Naive B cell (primary cell): ENCODE measurements around the gene ZNF75A. TPM values are rescaled to one million over a fixed set of nuclear protein-coding genes. Genes with fewer than 3 reads are reported as not detected.

Experiments used
- ATAC-seq, 2 donors: fragments of 150-1000 bp; cut with Tn5 transposase; 2 replicates each; pipeline ENCODE4 v1.10.0; 2021; ENCODE audit warnings: low read depth in 2 of 2, mild to moderate bottlenecking in 2 of 2, moderate library complexity in 2 of 2
- DNase-seq: peaks from one replicate; pipeline ENCODE4 v3.0.0; 2022
- H3K27ac Mint-ChIP-seq, 6 donors: one replicate each; pipeline ENCODE4 v1.8.0; 2020 to 2022; ENCODE audit warnings: mild to moderate bottlenecking in 6 of 6, mixed read lengths in 6 of 6, moderate library complexity in 5 of 6, inconsistent platforms in 2 of 6
- H3K27me3 Mint-ChIP-seq, 3 donors: one replicate each; pipeline ENCODE4 v1.8.0; 2021 to 2022; ENCODE audit warnings: mixed read lengths in 3 of 3, mild to moderate bottlenecking in 1 of 3
- H3K36me3 Mint-ChIP-seq, 2 donors: one replicate each; pipeline ENCODE4 v1.8.0; 2020 to 2022; ENCODE audit warnings: mixed read lengths in 2 of 2, inconsistent platforms in 1 of 2, mild to moderate bottlenecking in 1 of 2
- H3K4me1 Mint-ChIP-seq, 3 donors: one replicate each; pipeline ENCODE4 v1.8.0; 2020 to 2022; ENCODE audit warnings: mixed read lengths in 3 of 3, inconsistent platforms in 1 of 3, mild to moderate bottlenecking in 1 of 3, moderate library complexity in 1 of 3
- H3K4me3 Mint-ChIP-seq, 8 donors: one replicate each; pipeline ENCODE4 v1.8.0; 2020 to 2022; ENCODE audit warnings: mild to moderate bottlenecking in 8 of 8, mixed read lengths in 8 of 8, moderate library complexity in 8 of 8, inconsistent platforms in 2 of 8
- H3K9me3 Mint-ChIP-seq, 7 donors: one replicate each; pipeline ENCODE4 v1.8.0; 2020 to 2022; ENCODE audit warnings: mixed read lengths in 7 of 7, mild to moderate bottlenecking in 5 of 7, inconsistent platforms in 2 of 7, moderate library complexity in 1 of 7
- polyA plus RNA-seq, 6 donors: library from polyadenylated mRNA; unstranded; fragments of 300-500 nt; fragmentation: Illumina TruSeq; gene quantifications; one replicate each; pipeline ENCODE4 v1.2.3, GENCODE V29; 2021; ENCODE audit warnings: low read depth in 6 of 6

Gene ZNF75A
- polyA plus RNA-seq, 6 donors from 2014 or later: 22.4 to 59.6 (median 30.6) TPM

DNA sequence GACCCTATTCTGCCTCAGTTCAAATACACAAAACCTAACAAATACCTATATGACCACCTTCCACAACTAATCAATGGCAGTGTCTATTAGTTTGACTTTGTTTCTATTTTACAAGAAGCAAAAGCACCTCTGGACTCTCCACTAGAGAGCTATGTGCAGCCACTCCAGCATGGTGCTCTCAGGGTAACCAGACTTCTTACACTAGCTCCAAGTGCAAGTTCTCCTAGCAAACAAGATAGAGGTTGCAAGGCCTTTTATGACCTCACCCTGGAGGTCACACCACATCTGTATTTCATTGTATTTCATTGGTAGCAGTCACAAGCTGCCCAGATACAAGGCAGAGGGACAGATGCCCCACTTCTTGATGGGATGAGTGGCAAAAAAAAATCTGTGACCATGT lies 30.4 kb upstream of the ZNF75A start:
- no peak for DNase-seq
- Mint-ChIP-seq H3K27me3 (no peaks in the 10 kb centered on the region), H3K4me3 (no peak overlapping the region), H3K27ac (peak overlapping the region in 1 of 6 donors; percentile 47), H3K36me3 (no peaks in the 10 kb centered on the region), H3K9me3 (peaks cover 0 to 2% (median 0%) of the 10 kb centered on the region in 7 donors), H3K4me1 (peaks cover 0 to 3% (median 0%) of the 10 kb centered on the region in 3 donors)
- ATAC-seq: no peak

- ATAC-seq (no peak), DNase-seq (no peak)
- no peaks in the 10 kb centered on the region for H3K27me3 Mint-ChIP-seq
- H3K9me3 Mint-ChIP-seq: peaks cover 0 to 2% (median 0%) of the 10 kb centered on the region in 7 donors
- H3K4me3 Mint-ChIP-seq: peak overlapping the region in 1 of 8 donors; percentile 24
- H3K4me1 Mint-ChIP-seq: peaks cover 0 to 3% (median under 1%) of the 10 kb centered on the region in 3 donors
- no peaks in the 10 kb centered on the region for H3K36me3 Mint-ChIP-seq
- H3K27ac Mint-ChIP-seq: no peak overlapping the region
These were observed 28.6 kb upstream of the ZNF75A start for GRCh38 chr16:3276679-3277078.

- Mint-ChIP-seq H3K9me3 (peaks cover 0 to 2% (median 0%) of the 10 kb centered on the region in 7 donors), H3K36me3 (peaks cover 0 to 4% of the 10 kb centered on the region in 2 donors), H3K4me3 (peak overlapping the region; percentile 42 to 98 (median 90)), H3K27ac (peak overlapping the region in 1 of 6 donors; percentile 28), H3K4me1 (peaks cover 29 to 36% (median 32%) of the 10 kb centered on the region in 3 donors), H3K27me3 (no peaks in the 10 kb centered on the region)
- DNase-seq (no peak), ATAC-seq (no peak)
These were observed 24.0 kb upstream of the ZNF75A start for GRCh38 chr16:3281222-3281820.

DNA sequence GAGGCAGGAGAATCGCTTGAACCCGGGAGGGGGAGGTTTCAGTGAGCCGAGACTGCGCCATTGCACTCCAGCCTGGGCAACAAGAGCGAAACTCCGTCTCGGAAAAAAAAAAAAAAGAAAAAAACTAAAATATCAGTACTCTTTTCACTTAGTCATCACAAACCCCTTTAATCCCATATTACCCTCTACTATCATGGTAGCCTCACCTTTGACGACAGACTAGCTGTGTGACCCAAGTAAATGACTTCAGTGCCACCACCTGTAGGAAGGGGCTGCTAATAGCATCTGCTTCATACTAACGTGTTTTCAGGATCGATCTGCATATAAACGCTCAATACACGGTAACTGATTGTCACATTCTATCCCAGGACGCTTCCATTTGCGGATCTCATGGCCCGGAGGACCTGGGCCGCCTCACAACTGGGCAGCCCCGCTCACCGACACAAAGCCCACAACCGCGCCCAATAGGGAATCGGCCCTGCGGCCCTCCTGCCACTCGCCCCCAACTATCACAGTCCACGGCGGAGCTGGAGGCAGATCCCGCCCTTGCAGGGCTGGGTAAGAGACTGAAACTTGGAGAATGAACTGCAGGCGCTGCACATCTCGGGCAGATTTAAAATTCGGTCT lies 23.1 kb upstream of the ZNF75A start:
- Mint-ChIP-seq H3K4me3 (peak overlapping the region; percentile 88 to 98 (median 96)), H3K4me1 (peaks cover 29 to 43% (median 32%) of the 10 kb centered on the region in 3 donors), H3K27me3 (no peaks in the 10 kb centered on the region), H3K27ac (peak overlapping the region in 5 of 6 donors; percentile 73 to 99 (median 98)), H3K9me3 (peaks cover 0 to 2% (median 0%) of the 10 kb centered on the region in 7 donors), H3K36me3 (peaks cover 0 to 4% of the 10 kb centered on the region in 2 donors)
- DNase-seq (no peak), ATAC-seq (peak; percentile 7 to 13)

GRCh38 chr16:3282730-3283542 lies 22.4 kb upstream of the ZNF75A start, which contains the start of gene ZNF263:
Gene ZNF263, plus strand, starts transcription at chr16:3283491. Its CDS starts 328 bp downstream, at chr16:3283819.
- ATAC-seq (peak; percentile 84 to 86), DNase-seq (peak; percentile 93)
- Mint-ChIP-seq H3K36me3 (peaks cover under 1 to 4% of the 10 kb centered on the region in 2 donors), H3K27me3 (no peaks in the 10 kb centered on the region), H3K27ac (peak within 1 kb of the TSS; percentile 97 to 99 (median 99)), H3K4me1 (peaks cover 29 to 43% (median 32%) of the 10 kb centered on the region in 3 donors), H3K4me3 (peak within 1 kb of the TSS; percentile 88 to 98 (median 96)), H3K9me3 (peaks cover 0 to 4% (median 0%) of the 10 kb centered on the region in 7 donors)

DNA sequence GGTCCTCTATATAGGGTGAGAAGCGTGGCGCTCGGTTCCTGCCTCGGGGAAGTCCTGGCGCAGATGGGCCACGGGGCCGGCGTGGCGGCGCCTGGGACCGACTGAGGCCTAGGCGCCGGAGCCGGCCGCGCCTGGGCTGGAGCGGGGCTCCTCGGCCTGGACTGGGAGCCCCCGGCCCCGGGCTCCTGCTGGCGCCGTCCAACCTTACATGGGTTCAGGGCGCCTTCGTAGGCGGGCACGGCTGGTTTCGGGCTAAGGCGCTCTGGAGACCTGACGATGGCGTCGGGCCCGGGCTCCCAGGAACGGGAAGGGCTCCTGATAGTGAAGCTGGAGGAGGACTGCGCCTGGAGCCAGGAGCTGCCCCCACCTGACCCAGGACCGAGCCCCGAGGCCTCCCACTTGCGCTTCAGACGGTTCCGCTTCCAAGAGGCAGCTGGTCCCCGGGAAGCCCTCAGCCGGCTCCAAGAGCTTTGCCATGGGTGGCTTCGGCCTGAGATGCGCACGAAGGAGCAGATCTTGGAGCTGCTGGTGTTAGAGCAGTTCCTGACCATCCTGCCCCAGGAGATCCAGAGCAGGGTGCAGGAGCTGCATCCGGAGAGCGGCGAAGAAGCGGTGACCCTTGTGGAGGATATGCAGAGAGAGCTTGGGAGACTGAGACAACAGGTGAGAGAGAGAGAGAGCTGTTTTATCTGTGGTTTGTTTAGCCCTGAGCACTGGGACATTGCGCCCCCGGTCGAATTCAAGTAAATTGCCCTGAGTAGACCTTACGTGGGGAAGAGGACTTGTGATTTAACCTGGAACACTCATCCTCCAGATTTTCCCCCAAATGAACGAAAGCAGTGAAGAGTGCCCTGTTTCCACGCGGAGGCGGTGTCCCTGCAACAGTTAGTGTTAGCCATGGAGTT lies 21.5 kb upstream of the ZNF75A start:
- Mint-ChIP-seq H3K4me3 (peak overlapping the region; percentile 88 to 98 (median 96)), H3K27ac (peak overlapping the region; percentile 97 to 99 (median 99)), H3K4me1 (peaks cover 29 to 43% (median 32%) of the 10 kb centered on the region in 3 donors), H3K36me3 (peaks cover 4 to 7% of the 10 kb centered on the region in 2 donors), H3K9me3 (peaks cover 0 to 11% (median 0%) of the 10 kb centered on the region in 7 donors), H3K27me3 (no peaks in the 10 kb centered on the region)
- DNase-seq (no peak), ATAC-seq (no peak)

DNA sequence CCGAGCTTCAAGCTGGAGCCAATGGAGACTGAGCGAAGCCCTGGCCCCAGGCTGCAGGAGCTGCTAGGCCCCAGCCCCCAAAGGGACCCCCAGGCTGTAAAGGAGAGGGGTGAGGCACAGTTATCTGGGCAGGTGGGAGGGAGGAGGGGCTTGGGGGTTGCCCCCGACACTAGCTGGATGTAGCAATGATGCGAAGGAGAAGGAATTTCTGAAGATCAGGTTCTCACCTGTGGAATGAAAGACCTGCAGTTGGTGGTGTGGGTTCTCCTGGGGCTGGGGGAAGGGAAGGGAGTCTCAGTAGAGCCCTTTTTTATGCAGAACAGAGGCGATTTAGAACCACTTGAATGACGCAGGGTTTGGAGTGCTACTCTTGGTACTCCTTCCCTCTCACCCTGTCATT lies 20.2 kb upstream of the ZNF75A start:
- no peak for ATAC-seq
- no peak for DNase-seq
- H3K4me3 Mint-ChIP-seq: peak overlapping the region in 6 of 8 donors; percentile 88 to 98 (median 94)
- no peaks in the 10 kb centered on the region for H3K27me3 Mint-ChIP-seq
- H3K9me3 Mint-ChIP-seq: peaks cover 0 to 23% (median 10%) of the 10 kb centered on the region in 7 donors
- H3K27ac Mint-ChIP-seq: peak overlapping the region in 1 of 6 donors; percentile 30
- peaks cover 10 to 14% of the 10 kb centered on the region in 2 donors for H3K36me3 Mint-ChIP-seq
- H3K4me1 Mint-ChIP-seq: peaks cover 29 to 43% (median 32%) of the 10 kb centered on the region in 3 donors

DNA sequence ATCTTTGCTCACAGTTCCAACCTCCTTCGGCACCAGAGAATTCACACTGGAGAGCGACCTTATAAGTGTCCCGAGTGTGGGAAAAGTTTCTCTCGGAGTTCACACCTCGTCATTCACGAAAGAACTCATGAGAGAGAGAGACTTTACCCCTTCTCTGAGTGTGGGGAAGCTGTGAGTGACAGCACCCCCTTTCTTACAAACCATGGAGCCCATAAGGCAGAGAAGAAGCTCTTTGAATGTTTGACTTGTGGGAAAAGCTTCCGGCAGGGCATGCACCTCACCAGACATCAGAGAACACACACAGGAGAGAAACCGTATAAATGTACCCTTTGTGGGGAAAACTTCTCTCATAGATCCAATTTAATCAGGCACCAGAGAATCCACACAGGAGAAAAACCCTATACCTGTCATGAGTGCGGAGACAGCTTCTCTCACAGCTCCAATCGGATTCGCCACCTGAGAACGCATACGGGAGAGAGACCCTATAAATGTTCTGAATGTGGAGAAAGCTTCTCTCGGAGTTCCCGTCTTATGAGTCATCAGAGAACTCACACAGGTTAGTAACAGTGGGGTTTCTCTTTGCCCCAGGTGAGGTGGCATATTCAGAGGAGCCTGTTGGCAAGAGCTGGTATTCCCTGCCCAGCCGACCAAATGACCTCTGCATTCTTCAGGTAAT lies 15.2 kb upstream of the ZNF75A start:
- Mint-ChIP-seq H3K4me3 (peak overlapping the region in 2 of 8 donors; percentile 30 to 35), H3K4me1 (peaks cover 14 to 44% (median 23%) of the 10 kb centered on the region in 3 donors), H3K27ac (peak overlapping the region in 1 of 6 donors; percentile 70), H3K9me3 (peaks cover 5 to 55% (median 36%) of the 10 kb centered on the region in 7 donors), H3K27me3 (no peaks in the 10 kb centered on the region), H3K36me3 (peaks cover 30 to 45% of the 10 kb centered on the region in 2 donors)
- ATAC-seq (no peak), DNase-seq (no peak)

GRCh38 chr16:3292604-3293003 lies 12.7 kb upstream of the ZNF75A start:
- Mint-ChIP-seq H3K27ac (peak overlapping the region in 1 of 6 donors; percentile 49), H3K27me3 (no peaks in the 10 kb centered on the region), H3K9me3 (peaks cover 5 to 63% (median 46%) of the 10 kb centered on the region in 7 donors), H3K4me3 (peak overlapping the region in 1 of 8 donors; percentile 30), H3K4me1 (peaks cover 16 to 28% (median 22%) of the 10 kb centered on the region in 3 donors), H3K36me3 (peaks cover 31 to 57% of the 10 kb centered on the region in 2 donors)
- ATAC-seq (no peak), DNase-seq (no peak)

- no peak overlapping the region for H3K27ac Mint-ChIP-seq
- DNase-seq (no peak), ATAC-seq (no peak)
- H3K4me1 Mint-ChIP-seq: peaks cover 16 to 28% (median 25%) of the 10 kb centered on the region in 3 donors
- no peak overlapping the region for H3K4me3 Mint-ChIP-seq
- no peaks in the 10 kb centered on the region for H3K27me3 Mint-ChIP-seq
- peaks cover 10 to 55% (median 42%) of the 10 kb centered on the region in 7 donors for H3K9me3 Mint-ChIP-seq
- H3K36me3 Mint-ChIP-seq: peaks cover 42 to 57% of the 10 kb centered on the region in 2 donors
These were observed 10.1 kb upstream of the ZNF75A start for GRCh38 chr16:3295209-3295608.

DNA sequence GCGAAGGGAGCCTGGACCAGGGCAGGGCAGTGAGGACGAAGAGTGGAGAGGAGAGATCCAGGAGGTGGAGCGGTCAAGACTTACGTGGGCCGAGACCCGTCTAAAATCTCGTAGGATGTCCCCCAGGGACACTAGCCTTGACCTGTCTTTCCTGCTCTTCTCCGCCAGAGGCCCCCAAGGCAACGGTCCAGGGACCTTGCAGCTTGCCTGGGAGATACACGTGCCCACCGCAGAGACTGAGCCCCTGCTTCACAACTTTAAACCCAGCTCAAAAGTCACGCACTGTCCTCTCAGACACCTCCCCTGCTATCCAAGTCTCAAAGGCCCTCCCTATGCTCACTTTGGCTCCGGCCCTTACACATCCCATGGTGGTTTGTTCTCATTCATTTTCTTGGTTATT lies 9.5 kb upstream of the ZNF75A start:
- peak overlapping the region in 1 of 8 donors; percentile 32 for H3K4me3 Mint-ChIP-seq
- no peaks in the 10 kb centered on the region for H3K27me3 Mint-ChIP-seq
- H3K36me3 Mint-ChIP-seq: peaks cover 48 to 57% of the 10 kb centered on the region in 2 donors
- H3K9me3 Mint-ChIP-seq: peaks cover 10 to 49% (median 36%) of the 10 kb centered on the region in 7 donors
- peak overlapping the region in 3 of 6 donors; percentile 3 to 70 (median 49) for H3K27ac Mint-ChIP-seq
- DNase-seq (no peak), ATAC-seq (no peak)
- H3K4me1 Mint-ChIP-seq: peaks cover 16 to 28% (median 25%) of the 10 kb centered on the region in 3 donors

DNA sequence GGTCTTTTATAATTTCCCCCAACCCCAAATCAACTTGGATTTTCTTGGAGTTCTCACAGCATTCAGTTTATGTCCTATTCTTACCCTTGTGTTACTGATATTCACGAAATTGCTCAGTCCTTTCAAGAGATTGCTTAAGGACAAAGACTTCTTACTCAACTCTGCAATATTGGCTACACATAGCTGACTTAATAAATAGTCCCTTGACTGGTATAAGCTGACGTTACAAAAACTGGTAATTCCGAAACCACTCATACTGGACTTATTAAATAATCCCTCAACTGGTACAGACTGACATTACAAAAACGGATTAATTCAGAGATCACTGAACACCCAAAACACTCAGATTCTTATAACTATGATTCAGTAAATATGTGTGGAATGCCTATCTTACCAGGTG lies 927 bp upstream of the ZNF75A start:
- H3K27me3 Mint-ChIP-seq: no peaks in the 10 kb centered on the region
- H3K4me1 Mint-ChIP-seq: peaks cover 7 to 34% (median 19%) of the 10 kb centered on the region in 3 donors
- H3K4me3 Mint-ChIP-seq: peak overlapping the region; percentile 78 to 93 (median 88)
- H3K27ac Mint-ChIP-seq: peak overlapping the region; percentile 65 to 94 (median 86)
- ATAC-seq: no peak
- peaks cover 0 to 19% (median 13%) of the 10 kb centered on the region in 7 donors for H3K9me3 Mint-ChIP-seq
- H3K36me3 Mint-ChIP-seq: peaks cover 26 to 29% of the 10 kb centered on the region in 2 donors
- no peak for DNase-seq
